GM13977 (cell line): Measurements from ENCODE around the gene WDR72.

ENCODE experiments used
- DNase-seq: peaks from one replicate; pipeline ENCODE4 v3.0.0; 2012; ENCODE audit warnings: low spot score
- CTCF ChIP-seq: IDR thresholded peaks from 2 replicates; pipeline ENCODE4 v1.5.1; 2012; ENCODE audit warnings: mild to moderate bottlenecking, control low read depth; ENCODE audit not compliant: insufficient read depth; ENCODE audit errors: extremely low read depth, missing control alignments
- in situ Hi-C: fragments of 300-500 bp; cut with MboI; formaldehyde crosslinking; loops from one replicate; pipeline ENCODE4 v1.12.0; 2022; ENCODE audit warnings: low sequenced_read_pairs, low pct_unique_long_range_greater_than_20kb, mixed read lengths, inconsistent platforms; ENCODE audit not compliant: unreplicated experiment

Gene WDR72

GRCh38 chr15:53513431-53513830, 246.0 kb downstream of the WDR72 start:
- TF ChIP-seq CTCF, result no peak

GRCh38 chr15:53512029-53512428, 247.4 kb downstream of the WDR72 start:
- no peak for DNase-seq
- in situ Hi-C loops, result no loop called here
- TF ChIP-seq CTCF, result no peak

More at GRCh38 chr15:53513431-53513830, 246.0 kb downstream of the WDR72 start:
- DNase-seq, result no peak
- in situ Hi-C loops, result no loop called here

- TF ChIP-seq CTCF, result no peak
- in situ Hi-C loops, result no loop called here
- no peak for DNase-seq
Measured at GRCh38 chr15:53511175-53511574, 248.3 kb downstream of the WDR72 start.

GRCh38 chr15:53506370-53506769, 253.1 kb downstream of the WDR72 start:
- in situ Hi-C loops, result no loop called here
- no peak for TF ChIP-seq CTCF
- no peak for DNase-seq

GRCh38 chr15:53498996-53499395, 260.5 kb downstream of the WDR72 start:
- DNase-seq, result no peak
- in situ Hi-C loops, result no loop called here
- TF ChIP-seq CTCF, result no peak

- no peak for DNase-seq
- in situ Hi-C loops, result no loop called here
- no peak for TF ChIP-seq CTCF
Measured at GRCh38 chr15:53490341-53490740, 269.1 kb downstream of the WDR72 start.

GRCh38 chr15:53482055-53482454, 277.4 kb downstream of the WDR72 start:
- in situ Hi-C loops, result no loop called here
- no peak for TF ChIP-seq CTCF
- DNase-seq, result no peak
